IMR-90 (cell line): ENCODE results near the gene PMEPA1. TPM values are rescaled to one million over a fixed set of nuclear protein-coding genes. Genes with fewer than 3 reads are reported as not detected.
A peak's percentile ranks its signal among the peaks of the same experiment; 100 is the strongest.

Experiments
- ATAC-seq: fragments of 200-7000 bp; cut with Tn5 transposase; 2 replicates; pipeline ENCODE4 v1.9.1; 2020; ENCODE audit warnings: low read depth, mild to moderate bottlenecking, moderate library complexity
- BruUV-seq: library from RNA; stranded (reverse); fragments of 400-500 nt; replicated peaks from 2 replicates; lab custom pipeline; 2021; lab: Mats Ljungman, UMichigan
- CTCF ChIA-PET: fragments of 300-600 bp; formaldehyde crosslinking; extraction: SDS; loops from one replicate; lab custom pipeline; 2021; ENCODE audit warnings: antibody characterized with exemption; lab: Yijun Ruan, JAX
- POLR2A ChIA-PET: fragments of 300-600 bp; sonication (Branson Sonifier 250); formaldehyde crosslinking; loops from one replicate; lab custom pipeline; 2022; ENCODE audit warnings: antibody characterized with exemption; ENCODE audit not compliant: unreplicated experiment; lab: Charles Lee
- DNase-seq: peaks from one replicate; pipeline ENCODE4 v3.0.0; 2013
- H2AFZ ChIP-seq: replicated peaks from 2 replicates; pipeline ENCODE3; 2013; ENCODE audit warnings: low read length, mild to moderate bottlenecking; ENCODE audit not compliant: poor library complexity
- H2AK5ac ChIP-seq: 2 replicates; pipeline ENCODE4 v1.6.1; 2013; ENCODE audit warnings: low read depth, low read length, inconsistent platforms
- H2AK9ac ChIP-seq: replicated peaks from 2 replicates; pipeline ENCODE3; 2013; ENCODE audit warnings: mild to moderate bottlenecking, low read depth, low read length, moderate library complexity; ENCODE audit not compliant: poor library complexity
- H2BK120ac ChIP-seq: 2 replicates; pipeline ENCODE4 v1.6.1; 2013; ENCODE audit warnings: low read depth, low read length, inconsistent platforms
- H2BK15ac ChIP-seq: 3 replicates; pipeline ENCODE4 v1.6.1; 2013; ENCODE audit warnings: low read depth, low read length, inconsistent platforms
- H2BK20ac ChIP-seq: 2 replicates; pipeline ENCODE4 v1.6.1; 2013; ENCODE audit warnings: low read depth, mild to moderate bottlenecking, inconsistent platforms, low read length, moderate library complexity
- H2BK5ac ChIP-seq: 2 replicates; pipeline ENCODE4 v1.6.1; 2013; ENCODE audit warnings: mild to moderate bottlenecking, low read depth, low read length, inconsistent platforms; ENCODE audit not compliant: poor library complexity, severe bottlenecking
- H3K14ac ChIP-seq: replicated peaks from 2 replicates; pipeline ENCODE4 v1.6.1; 2013; ENCODE audit warnings: low read depth, low read length, inconsistent platforms
- H3K18ac ChIP-seq: 2 replicates; pipeline ENCODE4 v1.6.1; 2013; ENCODE audit warnings: low read depth, low read length, control low read depth
- H3K23ac ChIP-seq: 2 replicates; pipeline ENCODE4 v1.6.1; 2013; ENCODE audit warnings: low read depth, low read length, inconsistent platforms
- H3K27ac ChIP-seq: 2 replicates; pipeline ENCODE4 v1.5.1; 2013; ENCODE audit warnings: mild to moderate bottlenecking, control low read depth, low read length; ENCODE audit not compliant: insufficient read depth
- H3K27me3 ChIP-seq: 2 replicates; pipeline ENCODE4 v1.6.1; 2013; ENCODE audit warnings: low read length; ENCODE audit not compliant: control insufficient read depth, insufficient read depth
- H3K36me3 ChIP-seq: 2 replicates; pipeline ENCODE4 v1.6.1; 2013; ENCODE audit warnings: low read length, mixed read lengths; ENCODE audit not compliant: control insufficient read depth, insufficient read depth
- H3K4ac ChIP-seq: 2 replicates; pipeline ENCODE4 v1.6.1; 2013; ENCODE audit warnings: low read depth, low read length, inconsistent platforms
- H3K4me1 ChIP-seq: 2 replicates; pipeline ENCODE4 v1.6.1; 2013; ENCODE audit warnings: low read length, mixed read lengths; ENCODE audit not compliant: control insufficient read depth, insufficient read depth
- H3K4me2 ChIP-seq: 2 replicates; pipeline ENCODE4 v1.6.1; 2013; ENCODE audit warnings: low read depth, mild to moderate bottlenecking, control low read depth, low read length, moderate library complexity
- H3K4me3 ChIP-seq: 2 replicates; pipeline ENCODE4 v1.5.1; 2013; ENCODE audit warnings: low read depth, mild to moderate bottlenecking, control low read depth, low read length, moderate library complexity; ENCODE audit not compliant: insufficient read depth
- H3K56ac ChIP-seq: 2 replicates; pipeline ENCODE4 v1.6.1; 2013; ENCODE audit warnings: low read length, inconsistent platforms; ENCODE audit not compliant: insufficient read depth; ENCODE audit errors: extremely low read depth
- H3K79me1 ChIP-seq, 2 experiments: 2 replicates each; pipeline ENCODE4 v1.6.1; 2013; ENCODE audit warnings: low read length in 2 of 2, inconsistent platforms in 1 of 2, low read depth in 1 of 2
- H3K9ac ChIP-seq: 2 replicates; pipeline ENCODE4 v1.6.1; 2013; ENCODE audit warnings: low read depth, low read length, control low read depth
- H3K9me1 ChIP-seq: 2 replicates; pipeline ENCODE4 v1.6.1; 2013; ENCODE audit warnings: low read length, inconsistent platforms; ENCODE audit not compliant: insufficient read depth
- H3K9me3 ChIP-seq: 2 replicates; pipeline ENCODE4 v1.6.1; 2013; ENCODE audit warnings: low read length; ENCODE audit not compliant: control insufficient read depth, insufficient read depth
- H4K20me1 ChIP-seq: 2 replicates; pipeline ENCODE4 v1.6.1; 2013; ENCODE audit warnings: low read length, inconsistent platforms; ENCODE audit not compliant: insufficient read depth
- H4K5ac ChIP-seq: 2 replicates; pipeline ENCODE4 v1.6.1; 2013; ENCODE audit warnings: mild to moderate bottlenecking, low read depth, low read length, control low read depth
- H4K8ac ChIP-seq, 2 experiments: 2 replicates each; pipeline ENCODE4 v1.6.1; 2013; ENCODE audit warnings: low read depth in 2 of 2, low read length in 2 of 2, control low read depth in 1 of 2, inconsistent platforms in 1 of 2
- H4K91ac ChIP-seq: 2 replicates; pipeline ENCODE4 v1.6.1; 2013; ENCODE audit warnings: low read depth, low read length, inconsistent platforms; ENCODE audit not compliant: insufficient read depth
- CHD1 ChIP-seq: IDR thresholded peaks from 2 replicates; pipeline ENCODE4 v1.6.1; 2012; ENCODE audit warnings: low read depth, low read length, improper control_type of control experiment
- FOS ChIP-seq: fragments of 150-350 bp; IDR thresholded peaks from 2 replicates; pipeline ENCODE4 v1.6.1; 2016; ENCODE audit warnings: low read depth, low read length
- POLR2A ChIP-seq: IDR thresholded peaks from 2 replicates; pipeline ENCODE4 v1.6.1; 2012; ENCODE audit warnings: mild to moderate bottlenecking, low read depth, low read length
- WGBS, 2 experiments: methylation state at CpG; one replicate each; pipeline versions ENCODE4 v1.1.5 to v1.1.7; 2013; ENCODE audit warnings: missing lambda C conversion rate in 2 of 2; ENCODE audit not compliant: insufficient read length in 1 of 2; ENCODE audit errors: extremely low coverage in 2 of 2; 5-methylcytosine and 5-hydroxymethylcytosine counted together
- dilution Hi-C: fragments of 300-500 bp; cut with HindIII; formaldehyde crosslinking; loops from one replicate; pipeline ENCODE4 v1.14.3; 2018; ENCODE audit warnings: low sequenced_read_pairs; ENCODE audit not compliant: unreplicated experiment
- in situ Hi-C: fragments of 300-500 bp; cut with MboI; formaldehyde crosslinking; loops from 3 replicates; pipeline ENCODE4 v1.14.3; 2019; ENCODE audit warnings: low sequenced_read_pairs, inconsistent platforms, mixed read lengths
- intact Hi-C: fragments of 100-400 bp; cut with micrococcal nuclease; formaldehyde crosslinking; loops from 2 replicates; pipeline ENCODE4 v1.10.0; 2022
- polyA plus RNA-seq, 3 experiments: library from polyadenylated mRNA; depleted of rRNA; stranded (reverse); fragments of >200 nt; gene quantifications; 2 replicates each; pipeline ENCODE4 v1.2.3, GENCODE V29; 2012; ENCODE audit warnings: low replicate concordance in 1 of 3
- total RNA-seq: library from RNA; depleted of rRNA; stranded (reverse); fragments of >200 nt; gene quantifications from 2 replicates; pipeline ENCODE4 v1.2.3, GENCODE V29; 2012
- TF ChIP-seq, protein P1 (sequence below): conservative IDR thresholded peaks from 2 replicates; pipeline ENCODE4 v1.5.1; 2012; ENCODE audit warnings: mild to moderate bottlenecking, low read depth, low read length, improper control_type of control experiment

Gene PMEPA1
- total and polyA plus RNA-seq, 2 of the 4 experiments (the other 2 are of a cell fraction) = 2.0 to 6.9 TPM

DNA sequence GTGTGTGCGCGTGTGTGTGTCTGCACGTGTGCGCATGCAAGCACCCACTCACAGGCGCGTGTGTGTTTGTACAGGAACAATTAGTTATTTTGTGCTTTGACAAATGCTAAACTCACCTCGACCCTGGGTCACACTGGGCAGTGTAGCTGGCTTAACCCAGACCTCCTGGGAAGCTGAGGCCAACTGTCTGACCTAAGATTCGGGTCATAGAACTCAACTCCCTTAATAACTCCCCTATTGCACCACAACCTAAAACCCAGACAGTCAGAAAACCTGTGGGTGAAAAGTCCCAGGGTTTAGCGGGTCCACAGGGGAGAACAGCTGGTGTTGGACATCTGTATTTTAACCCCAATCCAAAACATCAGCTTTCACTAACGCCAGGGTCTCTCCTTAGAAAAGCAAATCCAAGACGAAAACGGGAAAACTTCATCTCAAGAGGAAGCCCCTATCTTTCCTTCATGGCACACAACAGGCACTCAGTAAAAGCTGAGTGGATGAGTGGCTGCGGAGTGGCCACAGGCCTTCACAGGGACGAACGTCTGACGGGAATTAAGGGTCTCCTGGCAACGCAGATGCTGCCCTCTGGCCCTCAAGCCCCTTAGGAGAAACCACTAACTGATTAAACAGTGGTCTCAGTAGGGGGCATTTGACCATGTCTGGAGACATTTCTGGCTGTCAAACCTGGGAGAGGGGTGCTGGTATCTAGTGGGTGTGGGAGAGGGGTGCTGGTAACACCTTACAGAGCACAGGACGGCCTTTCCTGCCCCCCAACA is 4.5 kb downstream of the PMEPA1 start:
- H3K4me1 ChIP-seq = peaks cover 4% of the 10 kb centered on the region; the same call in 1 of the 2 replicates
- intact Hi-C loops (no loop called here), dilution Hi-C loops (no loop called here), in situ Hi-C loops (no loop called here)
- H3K9me3 ChIP-seq = no peaks in the 10 kb centered on the region
- H4K20me1 ChIP-seq = peaks cover 72% of the 10 kb centered on the region
- no peak overlapping the region for H3K4me2 ChIP-seq
- H2AFZ ChIP-seq = no peak overlapping the region
- H4K91ac ChIP-seq = no peak overlapping the region
- H2AK5ac ChIP-seq = no peak overlapping the region
- no peak overlapping the region for H2BK120ac ChIP-seq
- no peak overlapping the region for H4K5ac ChIP-seq
- ChIA-PET CTCF (no interaction called here), POLR2A (no interaction called here)
- no TSS peak for BruUV-seq
- H3K79me1 ChIP-seq = peaks cover 12 to 49% of the 10 kb centered on the region in 2 experiments; a peak in 3 of 4 replicates
- no peak overlapping the region for H2BK15ac ChIP-seq
- no peak overlapping the region for H3K4ac ChIP-seq
- peaks cover 6% of the 10 kb centered on the region; the same call in 1 of the 2 replicates for H3K9me1 ChIP-seq
- H3K36me3 ChIP-seq = no peaks in the 10 kb centered on the region
- H3K23ac ChIP-seq = no peak overlapping the region
- no peak overlapping the region for H3K14ac ChIP-seq
- no peak overlapping the region for H2AK9ac ChIP-seq
- H3K4me3 ChIP-seq = no peak overlapping the region
- no peak overlapping the region for H3K56ac ChIP-seq
- no peak overlapping the region for H3K27ac ChIP-seq
- TF ChIP-seq, protein P1, sequence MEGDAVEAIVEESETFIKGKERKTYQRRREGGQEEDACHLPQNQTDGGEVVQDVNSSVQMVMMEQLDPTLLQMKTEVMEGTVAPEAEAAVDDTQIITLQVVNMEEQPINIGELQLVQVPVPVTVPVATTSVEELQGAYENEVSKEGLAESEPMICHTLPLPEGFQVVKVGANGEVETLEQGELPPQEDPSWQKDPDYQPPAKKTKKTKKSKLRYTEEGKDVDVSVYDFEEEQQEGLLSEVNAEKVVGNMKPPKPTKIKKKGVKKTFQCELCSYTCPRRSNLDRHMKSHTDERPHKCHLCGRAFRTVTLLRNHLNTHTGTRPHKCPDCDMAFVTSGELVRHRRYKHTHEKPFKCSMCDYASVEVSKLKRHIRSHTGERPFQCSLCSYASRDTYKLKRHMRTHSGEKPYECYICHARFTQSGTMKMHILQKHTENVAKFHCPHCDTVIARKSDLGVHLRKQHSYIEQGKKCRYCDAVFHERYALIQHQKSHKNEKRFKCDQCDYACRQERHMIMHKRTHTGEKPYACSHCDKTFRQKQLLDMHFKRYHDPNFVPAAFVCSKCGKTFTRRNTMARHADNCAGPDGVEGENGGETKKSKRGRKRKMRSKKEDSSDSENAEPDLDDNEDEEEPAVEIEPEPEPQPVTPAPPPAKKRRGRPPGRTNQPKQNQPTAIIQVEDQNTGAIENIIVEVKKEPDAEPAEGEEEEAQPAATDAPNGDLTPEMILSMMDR = no peak
- TF ChIP-seq CHD1 = no peak
- 0 out of 2 replicates have a peak, but pooled peaks have one; percentile 16 for TF ChIP-seq POLR2A
- no peak for TF ChIP-seq FOS
- H2BK20ac ChIP-seq = no peak overlapping the region
- ATAC-seq (no peak), DNase-seq (no peak)
- no peak overlapping the region for H3K18ac ChIP-seq
- H4K8ac ChIP-seq = no peak overlapping the region
- 33% methylated on average over 1 of the region's 18 CpGs; no CpG with 5 or more reads in 1 of the 2 experiments for WGBS, 2 experiments
- H3K27me3 ChIP-seq = no peaks in the 10 kb centered on the region
- H3K9ac ChIP-seq = no peak overlapping the region
- no peak overlapping the region for H2BK5ac ChIP-seq
